GM21619 (cell line): ENCODE results near the gene AKNA.
"Not testable (repeated sequence)": the region's sequence is repeated elsewhere in the genome, so short reads cannot be mapped to it uniquely, and the experiment has no call there.

Source experiments
- ATAC-seq: cut with Tn5 transposase; IDR thresholded peaks from one replicate; pipeline ENCODE4 v1.9.1; 2021; ENCODE audit not compliant: unreplicated experiment

Gene AKNA

GRCh38 chr9:114323849-114324248 is 63.9 kb downstream of the AKNA start:
- not testable (repeated sequence) for ATAC-seq

GRCh38 chr9:114322831-114323531 is 64.8 kb downstream of the AKNA start, which contains the start of gene ORM1:
Gene ORM1 (plus strand): TSS chr9:114323098. CDS start chr9:114323134, 36 bp downstream.
- ATAC-seq: not testable (repeated sequence)

DNA sequence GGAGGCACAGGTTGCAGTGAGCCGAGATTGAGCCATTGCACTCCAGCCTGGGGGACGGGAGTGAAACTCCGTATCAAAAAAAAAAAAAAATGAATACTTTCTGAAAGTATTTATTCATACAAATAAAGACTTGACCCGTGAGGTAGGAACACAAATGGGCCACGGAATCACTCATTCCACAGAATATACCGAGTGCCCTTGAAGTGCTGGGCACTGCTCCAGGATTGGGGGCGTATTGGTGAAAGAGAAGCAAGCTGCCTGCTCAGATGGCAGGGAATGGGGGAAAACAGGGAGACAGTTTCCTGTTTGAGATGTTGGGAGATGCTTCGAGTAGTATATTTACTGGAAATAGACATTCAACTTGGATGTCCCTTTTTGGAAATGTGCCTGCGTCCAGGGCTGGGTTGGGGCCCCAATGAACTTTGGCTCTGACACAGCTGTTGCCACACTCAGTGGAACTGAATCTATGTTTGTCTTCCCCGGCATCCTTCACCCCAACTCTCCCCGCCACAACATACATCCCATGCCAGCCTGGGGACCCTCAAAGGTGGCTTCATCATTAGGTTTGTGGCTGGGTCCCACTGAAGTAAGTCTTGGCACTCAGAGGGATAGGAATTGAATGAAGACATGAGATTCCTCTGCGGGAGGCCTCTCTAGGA is 65.5 kb downstream of the AKNA start:
- not testable (repeated sequence) for ATAC-seq

DNA sequence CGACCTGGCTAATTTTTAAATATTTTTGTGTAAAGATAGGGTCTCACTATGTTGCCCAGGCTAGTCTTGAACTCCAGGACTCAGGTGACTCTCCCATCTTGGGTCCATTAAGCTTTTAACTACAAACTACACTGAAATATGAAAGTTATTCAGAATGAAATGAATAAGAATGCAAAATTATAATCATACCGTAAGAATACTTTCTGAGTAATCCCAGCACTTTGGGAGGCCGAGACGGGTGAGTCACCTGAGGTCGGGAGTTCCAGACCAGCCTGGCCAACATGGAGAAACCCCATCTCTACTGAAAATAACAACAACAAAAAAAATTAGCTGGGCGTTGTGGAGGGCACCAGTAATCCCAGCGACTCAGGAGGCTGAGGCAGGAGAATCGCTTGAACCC is 66.0 kb downstream of the AKNA start:
- no peak for ATAC-seq

GRCh38 chr9:114320710-114321109 is 67.1 kb downstream of the AKNA start:
- not testable (repeated sequence) for ATAC-seq

GRCh38 chr9:114319147-114319546 is 68.6 kb downstream of the AKNA start:
- no peak for ATAC-seq

DNA sequence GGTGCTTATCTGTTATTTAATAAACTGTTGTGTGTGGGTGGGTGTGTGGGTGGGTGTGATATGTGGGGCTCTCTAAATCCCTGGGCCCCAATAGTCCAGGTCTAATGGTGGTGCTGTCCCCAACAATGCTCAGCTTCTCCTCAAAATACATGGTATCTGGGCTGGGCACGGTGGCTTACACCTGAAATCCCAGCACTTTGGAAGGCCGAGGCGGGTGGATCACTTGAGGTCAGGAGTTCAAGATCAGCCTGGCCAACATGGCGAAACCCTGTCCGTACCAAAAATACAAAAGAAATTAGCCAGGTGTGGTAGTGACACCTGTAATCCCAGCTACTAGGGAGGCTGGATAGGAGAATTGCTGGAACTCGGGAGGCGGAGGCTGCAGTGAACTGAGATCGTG is 69.4 kb downstream of the AKNA start:
- ATAC-seq: no peak

- ATAC-seq: no peak
Measured at GRCh38 chr9:114317665-114318357, 70.0 kb downstream of the AKNA start.

DNA sequence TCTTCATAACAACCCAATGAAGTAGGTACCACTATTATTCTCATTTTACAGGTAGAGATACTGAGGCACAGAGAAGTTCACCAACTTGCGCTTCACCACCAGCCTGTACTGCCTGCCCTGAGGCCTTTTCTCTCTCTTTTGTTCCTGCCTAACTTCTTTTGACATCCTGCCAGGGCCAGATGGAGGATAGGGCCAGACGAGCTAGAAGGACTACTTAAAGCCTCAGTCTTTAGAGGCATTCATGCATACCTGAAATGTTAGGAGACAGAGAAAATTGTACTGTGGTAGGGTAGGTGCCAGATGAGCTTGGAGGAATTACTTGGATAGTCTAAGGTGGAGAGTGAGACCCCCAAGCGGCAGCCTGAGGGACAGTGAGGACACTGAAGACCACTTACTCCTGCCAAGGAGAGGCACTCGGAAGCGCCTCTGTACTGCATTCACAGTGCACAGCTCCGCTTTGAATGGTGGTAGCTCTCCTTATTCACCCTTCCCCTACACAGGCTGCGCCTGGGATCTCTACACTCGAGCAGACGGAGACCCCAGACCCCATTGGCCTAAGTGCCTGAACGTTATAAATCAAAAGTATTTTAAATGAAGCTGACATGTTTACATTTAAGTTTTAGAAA is 71.1 kb downstream of the AKNA start:
- no peak for ATAC-seq

DNA sequence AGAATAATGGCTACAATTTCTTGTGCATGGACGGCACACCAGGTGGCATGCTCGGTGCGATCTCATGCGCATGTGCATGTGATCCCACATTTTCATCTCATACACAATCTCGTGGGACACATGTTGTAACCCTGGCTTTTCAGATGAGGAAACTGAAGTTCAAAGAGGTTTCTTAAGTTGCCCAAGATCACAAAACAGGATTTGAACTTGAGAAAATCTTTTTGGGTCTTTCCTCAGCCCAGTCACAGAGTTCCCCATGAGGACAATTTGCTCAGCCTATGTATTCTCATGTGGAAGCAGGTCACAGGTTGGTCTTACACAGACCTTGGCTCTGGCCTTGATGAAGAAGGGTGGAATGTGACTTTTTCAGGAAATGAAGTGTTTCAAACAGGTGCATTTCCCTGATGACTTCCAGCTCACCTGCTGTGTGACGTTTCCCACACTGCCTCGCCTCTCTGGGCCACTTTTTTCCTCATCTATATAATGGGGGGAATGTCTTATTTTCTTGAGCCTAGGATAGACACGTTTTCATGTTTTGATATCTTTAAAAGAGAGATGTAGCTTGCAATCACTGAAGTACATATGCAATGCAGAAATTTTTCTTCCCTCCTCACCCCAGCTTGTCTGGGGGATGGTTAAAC is 71.9 kb downstream of the AKNA start:
- ATAC-seq: no peak

- ATAC-seq: no peak
Measured at GRCh38 chr9:114314881-114315722, 72.7 kb downstream of the AKNA start.

- no peak for ATAC-seq
Measured at GRCh38 chr9:114314256-114314867, 73.4 kb downstream of the AKNA start.

- ATAC-seq: no peak
Measured at GRCh38 chr9:114313186-114313585, 74.6 kb downstream of the AKNA start.

DNA sequence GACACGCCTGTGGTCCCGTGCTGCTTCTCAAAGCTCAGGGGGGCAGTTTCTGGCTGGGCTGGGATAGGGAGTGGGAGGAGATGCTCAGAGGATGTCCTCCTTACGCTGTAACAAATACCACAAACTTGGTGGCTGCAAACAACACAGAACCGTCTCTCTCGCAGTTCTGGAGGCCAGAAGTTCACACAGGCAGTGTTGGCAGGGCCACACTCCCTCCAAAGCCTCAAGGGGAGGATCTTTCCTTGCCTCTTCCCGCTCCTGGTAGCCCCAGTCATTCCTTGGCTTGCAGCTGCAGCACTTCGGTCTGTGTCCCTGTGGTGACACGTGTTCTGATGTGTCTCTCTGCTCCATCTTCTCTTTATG is 75.3 kb downstream of the AKNA start:
- ATAC-seq: no peak

- no peak for ATAC-seq
Measured at GRCh38 chr9:114311571-114312512, 75.9 kb downstream of the AKNA start.

DNA sequence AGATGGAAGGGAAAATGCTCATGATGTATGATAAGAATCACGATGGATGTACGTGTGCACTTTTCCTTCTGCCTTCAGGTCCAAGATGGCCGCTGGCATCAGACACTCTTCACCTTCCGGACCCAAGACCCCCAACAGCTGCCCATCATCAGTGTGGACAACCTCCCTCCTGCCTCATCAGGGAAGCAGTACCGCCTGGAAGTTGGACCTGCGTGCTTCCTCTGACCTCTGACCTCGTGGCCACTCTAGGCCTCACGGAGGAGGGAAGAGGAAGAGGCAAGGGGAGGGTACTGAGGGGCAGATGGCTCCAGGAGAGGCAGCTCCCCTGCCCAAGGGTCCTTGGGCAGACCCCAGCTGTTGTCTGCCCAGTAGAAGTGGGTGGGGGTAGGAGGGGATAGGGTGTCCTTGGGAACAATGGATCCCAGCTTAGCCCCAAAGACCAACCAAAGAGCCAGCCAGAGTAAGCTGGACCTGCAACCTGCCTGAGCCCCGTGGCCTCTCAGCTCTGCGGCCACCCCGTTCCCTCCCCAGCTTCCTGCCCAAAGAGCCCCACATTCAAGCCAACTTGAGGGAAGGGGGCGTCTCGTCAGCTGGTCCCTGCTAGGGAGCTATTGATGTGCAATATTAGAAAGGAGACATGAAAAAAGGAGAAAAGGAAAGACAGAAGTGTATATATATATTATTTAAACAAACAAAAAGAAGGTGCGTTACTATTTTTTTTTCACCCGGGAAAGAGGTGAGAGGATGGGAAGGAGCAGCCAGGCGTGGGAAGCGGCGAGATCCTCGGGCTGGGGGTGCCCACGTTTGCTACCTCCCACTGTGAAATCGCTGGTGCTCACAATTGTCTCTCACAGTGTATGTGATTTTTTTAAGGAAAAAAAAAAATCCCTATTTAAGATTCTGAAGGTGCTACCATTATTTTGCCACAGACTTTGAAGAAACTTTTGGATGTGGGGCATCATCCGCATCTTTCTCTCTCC is 77.0 kb downstream of the AKNA start:
- ATAC-seq: no peak

DNA sequence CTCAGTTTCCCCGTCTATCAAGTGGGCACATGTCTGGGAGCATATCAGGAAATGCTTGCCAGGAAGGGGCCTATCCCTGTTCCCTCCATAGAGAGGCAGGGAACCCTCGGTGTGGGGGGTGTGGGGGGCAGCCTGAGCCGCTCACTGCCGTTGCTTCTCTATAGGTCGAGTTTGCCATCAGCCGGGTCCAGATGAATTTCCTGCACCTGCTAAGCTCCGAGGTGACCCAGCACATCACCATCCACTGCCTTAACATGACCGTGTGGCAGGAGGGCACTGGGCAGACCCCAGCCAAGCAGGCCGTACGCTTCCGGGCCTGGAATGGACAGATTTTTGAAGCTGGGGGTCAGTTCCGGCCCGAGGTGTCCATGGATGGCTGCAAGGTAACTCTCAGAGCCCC is 78.7 kb downstream of the AKNA start:
- ATAC-seq: no peak
